Endothelial cell (in vitro differentiated cells): Measurements from ENCODE around the gene CTDNEP1. TPM values are rescaled to one million over a fixed set of nuclear protein-coding genes. Genes with fewer than 3 reads are reported as not detected.

ENCODE experiments used
- DNase-seq: peaks from one replicate; pipeline ENCODE4 v3.0.0; 2021; ENCODE audit warnings: low spot score
- H3K27ac Mint-ChIP-seq: one replicate; pipeline ENCODE4 v1.8.0; 2021; ENCODE audit warnings: mixed read lengths, inconsistent platforms; ENCODE audit not compliant: unreplicated experiment
- H3K27me3 Mint-ChIP-seq: one replicate; pipeline ENCODE4 v1.8.0; 2021; ENCODE audit warnings: mild to moderate bottlenecking, moderate library complexity, mixed read lengths, inconsistent platforms; ENCODE audit not compliant: unreplicated experiment
- H3K36me3 Mint-ChIP-seq: one replicate; pipeline ENCODE4 v1.8.0; 2021; ENCODE audit warnings: mild to moderate bottlenecking, low read depth, mixed read lengths, inconsistent platforms; ENCODE audit not compliant: unreplicated experiment
- H3K4me1 Mint-ChIP-seq: one replicate; pipeline ENCODE4 v1.8.0; 2021; ENCODE audit warnings: mild to moderate bottlenecking, mixed read lengths, inconsistent platforms; ENCODE audit not compliant: unreplicated experiment
- H3K4me3 Mint-ChIP-seq: one replicate; pipeline ENCODE4 v1.8.0; 2021; ENCODE audit warnings: mild to moderate bottlenecking, mixed read lengths, inconsistent platforms; ENCODE audit not compliant: unreplicated experiment
- H3K9me3 Mint-ChIP-seq: one replicate; pipeline ENCODE4 v1.8.0; 2021; ENCODE audit warnings: mixed read lengths, inconsistent platforms; ENCODE audit not compliant: unreplicated experiment
- total RNA-seq: library from RNA; stranded (reverse); fragmentation: NEBNext Ultra II Directional; extraction: Animal tissue kit (Norgen Biotek cat#: 25700); gene quantifications from one replicate; pipeline ENCODE4 v1.2.1, GENCODE V29; 2021; ENCODE audit not compliant: unreplicated experiment
- TF ChIP-seq, protein P1 (sequence below): fragments of 200-600 bp; sonication (generic); IDR thresholded peaks from one replicate; pipeline ENCODE4 v1.5.0; 2021; ENCODE audit warnings: antibody characterized with exemption; ENCODE audit not compliant: unreplicated experiment

The CTDNEP1 gene
- total RNA-seq, 1 donor from 2014 or later: 148 TPM

DNA sequence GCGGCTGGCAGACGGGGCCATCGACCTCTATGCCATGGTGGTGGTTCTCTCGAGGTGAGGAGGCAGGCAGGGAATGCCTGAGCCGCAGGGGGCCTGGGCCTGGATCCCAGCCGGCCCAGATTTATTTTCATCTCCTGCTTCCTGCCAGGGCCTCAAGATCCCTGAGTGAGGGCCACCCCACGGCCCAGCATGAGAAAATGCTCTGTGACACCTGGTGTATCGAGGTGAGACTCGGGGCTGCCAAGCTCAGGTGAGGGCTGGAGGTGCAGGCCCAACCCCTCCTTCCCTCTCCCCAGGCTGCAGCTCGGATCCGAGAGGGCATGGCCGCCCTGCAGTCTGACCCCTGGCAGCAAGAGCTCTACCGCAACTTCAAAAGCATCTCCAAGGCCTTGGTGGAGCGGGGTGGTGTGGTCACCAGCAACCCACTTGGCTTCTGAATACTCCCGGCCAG is 26.8 kb downstream of the CTDNEP1 start:
- peaks cover 40% of the 10 kb centered on the region for H3K36me3 Mint-ChIP-seq
- no peak for DNase-seq

DNA sequence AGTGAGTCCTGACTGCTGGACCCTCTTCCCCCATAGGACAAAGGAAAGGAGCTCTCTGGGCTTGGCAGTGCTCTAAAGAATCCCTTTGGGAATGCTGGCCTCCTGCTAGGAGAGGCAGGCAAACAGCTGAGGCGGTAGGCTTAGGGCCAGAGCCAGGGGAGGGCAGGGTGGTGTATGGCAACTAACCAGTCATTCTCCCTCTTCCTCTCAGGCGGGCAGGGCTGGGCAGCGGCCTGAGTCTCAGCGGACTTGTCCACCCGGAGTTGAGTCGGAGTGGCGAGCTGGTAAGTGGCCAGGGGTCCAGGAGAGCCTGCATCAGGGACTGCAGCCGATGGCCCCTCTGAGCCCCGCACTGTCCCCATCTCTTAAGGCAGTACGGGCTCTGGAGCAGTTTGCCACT is 27.4 kb downstream of the CTDNEP1 start:
- Mint-ChIP-seq H3K9me3 (no peaks in the 10 kb centered on the region), H3K27me3 (peaks cover 28% of the 10 kb centered on the region), H3K4me3 (peak overlapping the region; percentile 73), H3K27ac (peak overlapping the region; percentile 19), H3K36me3 (peaks cover 35% of the 10 kb centered on the region), H3K4me1 (peaks cover 19% of the 10 kb centered on the region)
- TF ChIP-seq, protein P1, sequence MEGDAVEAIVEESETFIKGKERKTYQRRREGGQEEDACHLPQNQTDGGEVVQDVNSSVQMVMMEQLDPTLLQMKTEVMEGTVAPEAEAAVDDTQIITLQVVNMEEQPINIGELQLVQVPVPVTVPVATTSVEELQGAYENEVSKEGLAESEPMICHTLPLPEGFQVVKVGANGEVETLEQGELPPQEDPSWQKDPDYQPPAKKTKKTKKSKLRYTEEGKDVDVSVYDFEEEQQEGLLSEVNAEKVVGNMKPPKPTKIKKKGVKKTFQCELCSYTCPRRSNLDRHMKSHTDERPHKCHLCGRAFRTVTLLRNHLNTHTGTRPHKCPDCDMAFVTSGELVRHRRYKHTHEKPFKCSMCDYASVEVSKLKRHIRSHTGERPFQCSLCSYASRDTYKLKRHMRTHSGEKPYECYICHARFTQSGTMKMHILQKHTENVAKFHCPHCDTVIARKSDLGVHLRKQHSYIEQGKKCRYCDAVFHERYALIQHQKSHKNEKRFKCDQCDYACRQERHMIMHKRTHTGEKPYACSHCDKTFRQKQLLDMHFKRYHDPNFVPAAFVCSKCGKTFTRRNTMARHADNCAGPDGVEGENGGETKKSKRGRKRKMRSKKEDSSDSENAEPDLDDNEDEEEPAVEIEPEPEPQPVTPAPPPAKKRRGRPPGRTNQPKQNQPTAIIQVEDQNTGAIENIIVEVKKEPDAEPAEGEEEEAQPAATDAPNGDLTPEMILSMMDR: no peak
- no peak for DNase-seq

More for the DNA sequence above, 26.8 kb downstream of the CTDNEP1 start:
- peaks cover 15% of the 10 kb centered on the region for H3K4me1 Mint-ChIP-seq
- no peak overlapping the region for H3K4me3 Mint-ChIP-seq
- no peaks in the 10 kb centered on the region for H3K9me3 Mint-ChIP-seq
- peaks cover 24% of the 10 kb centered on the region for H3K27me3 Mint-ChIP-seq
- TF ChIP-seq, protein P1: no peak
- no peak overlapping the region for H3K27ac Mint-ChIP-seq

DNA sequence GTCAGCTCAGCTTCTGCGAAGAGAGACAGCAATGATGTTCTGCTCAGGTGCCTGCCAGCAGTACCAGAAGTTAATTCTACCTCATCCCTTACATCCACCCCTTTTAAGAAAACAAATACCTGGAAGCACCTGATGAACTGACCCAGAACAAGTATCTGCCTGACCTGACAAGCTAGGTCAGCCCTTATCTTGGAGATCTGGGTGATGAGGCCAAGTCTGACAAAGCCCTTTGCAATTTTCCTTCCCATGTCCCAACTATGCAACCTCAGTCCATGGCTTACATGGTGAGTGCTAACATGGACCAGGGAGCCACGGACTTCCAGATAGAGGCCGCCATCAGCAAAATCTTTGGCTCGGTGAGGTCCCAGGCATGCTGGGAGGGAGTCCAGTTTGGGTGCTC is 28.2 kb downstream of the CTDNEP1 start:
- Mint-ChIP-seq H3K4me3 (peak overlapping the region; percentile 73), H3K4me1 (peaks cover 23% of the 10 kb centered on the region), H3K9me3 (no peaks in the 10 kb centered on the region), H3K27me3 (peaks cover 35% of the 10 kb centered on the region), H3K36me3 (peaks cover 28% of the 10 kb centered on the region), H3K27ac (no peak overlapping the region)
- TF ChIP-seq, protein P1: no peak
- no peak for DNase-seq

DNA sequence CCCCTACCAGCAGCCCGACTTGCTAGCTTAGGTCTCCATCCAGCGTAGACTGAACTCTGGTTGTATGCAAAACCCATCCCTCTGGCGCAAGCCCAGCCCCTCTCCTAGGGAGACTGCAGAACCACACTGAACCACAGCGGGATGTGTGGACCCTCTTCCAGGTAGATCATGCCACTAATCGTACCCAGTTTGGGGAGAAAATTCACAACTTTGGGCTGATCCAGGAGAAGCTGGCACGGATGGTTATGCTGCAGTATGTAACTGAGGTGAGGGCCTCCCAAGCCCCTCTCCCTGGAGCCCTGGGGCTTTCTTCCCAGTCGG is 28.6 kb downstream of the CTDNEP1 start:
- TF ChIP-seq, protein P1: no peak
- Mint-ChIP-seq H3K4me3 (no peak overlapping the region), H3K9me3 (no peaks in the 10 kb centered on the region), H3K27me3 (peaks cover 37% of the 10 kb centered on the region), H3K36me3 (peaks cover 24% of the 10 kb centered on the region), H3K4me1 (peaks cover 27% of the 10 kb centered on the region), H3K27ac (no peak overlapping the region)
- DNase-seq: no peak

DNA sequence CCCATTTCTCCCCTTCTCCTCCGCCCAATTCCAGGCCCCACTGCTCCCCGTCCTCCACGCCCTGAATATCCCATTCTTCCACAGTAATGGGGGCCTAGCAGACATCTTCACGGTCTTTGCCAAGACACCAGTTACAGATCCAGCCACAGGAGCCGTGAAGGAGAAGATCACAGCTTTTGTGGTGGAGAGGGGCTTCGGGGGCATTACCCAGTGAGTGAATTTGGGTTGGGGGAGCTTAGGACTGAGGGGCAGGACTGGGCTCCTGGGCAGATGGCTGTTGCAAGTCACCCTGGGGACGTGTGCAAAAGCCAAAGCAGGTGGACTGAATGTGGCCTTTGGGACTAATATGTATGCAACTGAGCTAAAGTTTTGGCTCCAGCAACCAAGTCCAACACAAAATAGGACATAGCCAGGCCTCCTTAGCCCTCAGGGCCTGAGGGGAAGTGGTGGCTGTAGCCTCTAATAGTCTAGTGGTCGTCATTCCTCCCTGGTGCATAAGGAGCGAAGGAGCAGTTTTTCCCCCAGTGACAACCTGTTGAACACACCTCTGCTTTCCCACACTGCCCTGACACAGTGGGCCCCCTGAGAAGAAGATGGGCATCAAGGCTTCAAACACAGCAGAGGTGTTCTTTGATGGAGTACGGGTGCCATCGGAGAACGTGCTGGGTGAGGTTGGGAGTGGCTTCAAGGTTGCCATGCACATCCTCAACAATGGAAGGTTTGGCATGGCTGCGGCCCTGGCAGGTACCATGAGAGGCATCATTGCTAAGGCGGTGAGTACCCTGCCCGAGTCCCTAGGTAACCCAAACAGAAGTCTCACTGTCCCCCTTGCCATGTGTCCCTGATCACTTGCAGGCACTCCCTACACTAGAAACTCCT is 29.2 kb downstream of the CTDNEP1 start:
- Mint-ChIP-seq H3K4me3 (peak overlapping the region; percentile 95), H3K36me3 (peaks cover 21% of the 10 kb centered on the region), H3K27ac (peak overlapping the region; percentile 36), H3K9me3 (no peaks in the 10 kb centered on the region), H3K27me3 (peaks cover 37% of the 10 kb centered on the region), H3K4me1 (peaks cover 32% of the 10 kb centered on the region)
- no peak for DNase-seq
- TF ChIP-seq, protein P1: no peak
